Left ventricle myocardium superior (tissue), 1 donor: ENCODE results near the gene USP47. TPM values are rescaled to one million over a fixed set of nuclear protein-coding genes. Genes with fewer than 3 reads are reported as not detected.
"Not testable (repeated sequence)": the region's sequence is repeated elsewhere in the genome, so short reads cannot be mapped to it uniquely, and the experiment has no call there.

Source experiments
- ATAC-seq: fragments of 200-7000 bp; cut with Tn5 transposase; one replicate; pipeline ENCODE4 v1.9.1; 2020; ENCODE audit warnings: mild to moderate bottlenecking, moderate library complexity
- DNase-seq: peaks from one replicate; pipeline ENCODE4 v3.0.0-alpha.2; 2020
- intact Hi-C: fragments of 100-400 bp; cut with micrococcal nuclease; formaldehyde crosslinking; loops from one replicate; pipeline ENCODE4 v1.11.0; 2022
- total RNA-seq: library from RNA; stranded (reverse); fragmentation: NEBNext Ultra II Directional; extraction: Animal tissue kit (Norgen Biotek cat#: 25700); gene quantifications from one replicate; pipeline ENCODE4 v1.2.1, GENCODE V29; 2021
- donor health status: DM: no; HTN: yes; CAD: no; lungs with severe emphysema.

USP47 gene
- total RNA-seq, 1 donor from 2014 or later = 51.5 TPM

- no peak for ATAC-seq
- DNase-seq = no peak
- intact Hi-C loops = no loop called here
These were observed 23.1 kb upstream of the USP47 start for GRCh38 chr11:11818529-11819121.

- intact Hi-C loops = no loop called here
- ATAC-seq (no peak), DNase-seq (no peak)
These were observed 19.9 kb upstream of the USP47 start for GRCh38 chr11:11821899-11822298.

- intact Hi-C loops = no loop called here
- DNase-seq (no peak), ATAC-seq (peak; percentile 40)
These were observed 18.8 kb upstream of the USP47 start for GRCh38 chr11:11822946-11823345.

DNA sequence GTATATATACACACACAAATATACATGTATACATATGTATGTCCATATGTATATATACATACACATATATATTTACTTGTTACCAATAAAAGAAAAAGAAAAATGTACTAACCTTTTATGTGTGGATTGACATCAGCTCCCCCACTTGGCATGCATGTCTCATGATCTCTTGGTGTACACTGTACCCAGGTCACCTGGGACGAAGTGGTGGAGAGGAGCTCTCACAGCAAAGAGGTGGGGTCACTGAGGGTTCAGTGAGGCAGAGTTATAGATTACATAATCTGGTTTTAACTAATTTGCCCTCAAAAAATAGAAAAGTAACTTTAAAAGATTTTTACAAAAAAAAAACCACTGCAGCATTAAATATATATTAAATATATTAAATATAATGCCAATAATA lies 15.5 kb upstream of the USP47 start:
- intact Hi-C loops = no loop called here
- ATAC-seq = no peak
- DNase-seq = no peak

DNA sequence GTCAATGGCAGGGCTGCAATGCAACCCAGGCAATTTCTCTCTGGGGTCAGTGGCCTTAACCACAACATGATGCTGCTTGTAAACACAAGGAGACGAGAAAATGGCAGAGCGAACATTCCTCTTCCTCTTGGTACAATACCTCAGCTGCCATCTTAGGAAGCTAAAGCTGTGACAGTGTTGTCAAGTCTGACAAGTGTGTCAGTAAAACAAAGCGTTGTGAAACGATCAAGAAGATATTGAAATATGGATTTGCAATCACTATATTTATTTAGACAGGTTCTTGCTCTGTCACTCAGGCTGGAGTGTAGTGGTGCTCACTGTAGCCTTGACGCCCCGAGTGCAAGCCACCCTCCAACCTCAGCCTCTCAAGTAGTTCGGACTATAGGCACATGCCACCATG lies 14.5 kb upstream of the USP47 start:
- intact Hi-C loops = no loop called here
- DNase-seq (no peak), ATAC-seq (no peak)

GRCh38 chr11:11831406-11831805 lies 10.4 kb upstream of the USP47 start:
- DNase-seq, intact Hi-C loops, ATAC-seq: not testable (repeated sequence)

- DNase-seq (no peak), ATAC-seq (no peak)
- intact Hi-C loops = no loop called here
These were observed 5.0 kb upstream of the USP47 start for GRCh38 chr11:11836676-11837231.

- DNase-seq = no peak
- intact Hi-C loops = no loop called here
- no peak for ATAC-seq
These were observed 2.1 kb upstream of the USP47 start for GRCh38 chr11:11839718-11840117.

GRCh38 chr11:11841116-11841722 lies 553 bp upstream of the USP47 start:
- no peak for DNase-seq
- intact Hi-C loops = no loop called here
- peak; percentile 71 for ATAC-seq

GRCh38 chr11:11842421-11843008 lies 743 bp downstream of the USP47 start:
- intact Hi-C loops = no loop called here
- DNase-seq = peak; percentile 58
- peak; percentile 74 for ATAC-seq

GRCh38 chr11:11843211-11843621 lies 1.4 kb downstream of the USP47 start:
- ATAC-seq (no peak), DNase-seq (no peak)
- intact Hi-C loops = no loop called here

DNA sequence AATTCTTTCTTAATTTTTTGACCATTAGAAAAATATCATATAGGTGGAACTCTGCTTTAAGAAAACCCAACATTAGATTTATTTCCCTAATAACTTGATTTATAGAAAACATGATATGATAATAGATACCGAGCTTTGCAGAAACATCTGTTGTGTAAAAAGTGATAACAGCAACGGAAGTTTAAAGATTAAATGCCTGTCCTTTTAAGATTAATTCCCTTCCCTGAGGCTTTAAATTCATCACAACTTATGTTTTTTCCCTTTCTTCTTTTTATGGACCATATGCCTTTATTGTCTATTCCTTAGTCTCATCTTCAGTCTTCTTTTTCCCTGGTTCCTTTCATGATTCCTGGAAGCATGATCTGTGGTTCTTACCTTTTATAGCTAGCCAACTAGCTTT lies 1.9 kb downstream of the USP47 start:
- no peak for DNase-seq
- no peak for ATAC-seq
- intact Hi-C loops = no loop called here

- intact Hi-C loops = no loop called here
- ATAC-seq (no peak), DNase-seq (no peak)
These were observed 2.5 kb downstream of the USP47 start for GRCh38 chr11:11844272-11844671.

DNA sequence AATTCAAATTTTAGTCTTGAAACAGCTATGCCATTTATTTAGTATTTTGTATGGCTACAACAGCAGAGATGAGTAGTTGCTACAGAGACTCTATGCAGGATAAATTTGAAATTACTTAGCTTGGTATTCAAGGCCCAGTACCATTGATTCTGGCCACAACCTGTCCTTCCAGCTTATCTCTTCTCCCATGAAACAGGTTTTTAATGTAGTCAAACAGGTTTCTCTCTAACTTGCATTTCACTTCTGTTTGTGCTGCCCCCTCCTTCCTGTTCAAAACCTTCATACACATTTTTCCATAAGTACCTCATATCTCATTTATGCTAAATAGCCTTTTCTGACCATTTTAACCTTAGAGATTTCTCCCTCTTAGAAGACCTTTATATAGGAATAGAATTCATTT lies 3.3 kb downstream of the USP47 start:
- DNase-seq (no peak), ATAC-seq (no peak)
- intact Hi-C loops = no loop called here

DNA sequence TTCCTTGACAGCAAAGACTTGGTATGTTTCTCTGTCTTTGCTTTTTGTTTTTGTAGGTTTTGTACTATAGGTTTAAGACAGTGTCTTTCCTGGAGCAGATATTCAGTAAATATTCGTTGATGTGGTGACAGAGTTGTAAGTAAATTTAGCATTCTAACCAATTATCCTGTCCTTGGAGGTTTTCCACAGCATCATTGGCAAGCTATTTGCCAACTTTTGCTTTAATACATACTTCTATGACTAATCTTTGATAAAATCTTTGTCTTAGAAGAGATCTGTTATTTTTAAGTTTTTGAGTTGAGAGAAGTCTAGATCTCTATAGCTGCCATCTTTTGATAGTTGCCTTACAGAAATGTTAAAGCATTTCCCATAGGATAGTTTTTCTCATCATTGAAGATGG lies 3.8 kb downstream of the USP47 start:
- DNase-seq (no peak), ATAC-seq (no peak)
- intact Hi-C loops = no loop called here

- no peak for DNase-seq
- no peak for ATAC-seq
- intact Hi-C loops = no loop called here
These were observed 5.3 kb downstream of the USP47 start for GRCh38 chr11:11847082-11847481.

- ATAC-seq (peak; percentile 85), DNase-seq (peak; percentile 49)
- intact Hi-C loops = no loop called here
These were observed 7.3 kb downstream of the USP47 start for GRCh38 chr11:11848891-11849746.

- ATAC-seq (no peak), DNase-seq (no peak)
- intact Hi-C loops = no loop called here
These were observed 8.9 kb downstream of the USP47 start for GRCh38 chr11:11850668-11851067.

GRCh38 chr11:11856638-11857037 lies 14.9 kb downstream of the USP47 start:
- intact Hi-C loops = no loop called here
- ATAC-seq = peak; percentile 63
- no peak for DNase-seq

GRCh38 chr11:11857769-11858168 lies 16.0 kb downstream of the USP47 start:
- ATAC-seq = no peak
- no peak for DNase-seq
- intact Hi-C loops = no loop called here
